PFSK-1 (cell line): ENCODE measurements around the gene SCUBE1.

Source experiments
- POLR2AphosphoS5 ChIP-seq: IDR thresholded peaks from 2 replicates; pipeline ENCODE4 v1.6.1; 2012; ENCODE audit warnings: low read depth, mild to moderate bottlenecking, control low read depth, low read length, moderate library complexity
- TF ChIP-seq, protein P1 (sequence below), 2 experiments: IDR thresholded peaks; 2 replicates each; pipeline versions ENCODE4 v1.6.1 to v1.8.0; 2011 to 2012; ENCODE audit warnings: low read depth in 2 of 2, low read length in 2 of 2, control low read depth in 1 of 2, inconsistent platforms in 1 of 2, mild to moderate bottlenecking in 1 of 2, moderate library complexity in 1 of 2; ENCODE audit not compliant: insufficient read depth in 1 of 2

DNA sequence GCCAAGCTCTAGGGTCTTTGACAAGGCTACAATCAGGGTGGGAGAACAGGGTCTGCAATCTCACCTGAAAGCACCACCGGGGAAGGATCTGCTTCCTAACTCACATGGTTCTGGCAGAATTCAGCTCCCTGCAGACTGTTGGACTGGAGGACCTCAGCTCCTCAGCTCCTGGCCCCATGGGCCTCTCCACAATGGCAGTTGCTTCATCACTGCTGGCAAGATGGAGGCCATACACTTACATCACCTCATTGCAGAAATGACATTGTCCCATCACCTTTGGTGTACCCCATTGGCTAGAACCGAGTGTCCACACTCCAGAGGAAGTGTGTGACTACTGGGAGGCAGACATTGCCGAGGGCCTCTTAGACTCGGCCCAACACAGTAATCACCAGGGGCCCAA is 47.7 kb upstream of the SCUBE1 start:
- TF ChIP-seq POLR2AphosphoS5 = no peak
- TF ChIP-seq, protein P1, sequence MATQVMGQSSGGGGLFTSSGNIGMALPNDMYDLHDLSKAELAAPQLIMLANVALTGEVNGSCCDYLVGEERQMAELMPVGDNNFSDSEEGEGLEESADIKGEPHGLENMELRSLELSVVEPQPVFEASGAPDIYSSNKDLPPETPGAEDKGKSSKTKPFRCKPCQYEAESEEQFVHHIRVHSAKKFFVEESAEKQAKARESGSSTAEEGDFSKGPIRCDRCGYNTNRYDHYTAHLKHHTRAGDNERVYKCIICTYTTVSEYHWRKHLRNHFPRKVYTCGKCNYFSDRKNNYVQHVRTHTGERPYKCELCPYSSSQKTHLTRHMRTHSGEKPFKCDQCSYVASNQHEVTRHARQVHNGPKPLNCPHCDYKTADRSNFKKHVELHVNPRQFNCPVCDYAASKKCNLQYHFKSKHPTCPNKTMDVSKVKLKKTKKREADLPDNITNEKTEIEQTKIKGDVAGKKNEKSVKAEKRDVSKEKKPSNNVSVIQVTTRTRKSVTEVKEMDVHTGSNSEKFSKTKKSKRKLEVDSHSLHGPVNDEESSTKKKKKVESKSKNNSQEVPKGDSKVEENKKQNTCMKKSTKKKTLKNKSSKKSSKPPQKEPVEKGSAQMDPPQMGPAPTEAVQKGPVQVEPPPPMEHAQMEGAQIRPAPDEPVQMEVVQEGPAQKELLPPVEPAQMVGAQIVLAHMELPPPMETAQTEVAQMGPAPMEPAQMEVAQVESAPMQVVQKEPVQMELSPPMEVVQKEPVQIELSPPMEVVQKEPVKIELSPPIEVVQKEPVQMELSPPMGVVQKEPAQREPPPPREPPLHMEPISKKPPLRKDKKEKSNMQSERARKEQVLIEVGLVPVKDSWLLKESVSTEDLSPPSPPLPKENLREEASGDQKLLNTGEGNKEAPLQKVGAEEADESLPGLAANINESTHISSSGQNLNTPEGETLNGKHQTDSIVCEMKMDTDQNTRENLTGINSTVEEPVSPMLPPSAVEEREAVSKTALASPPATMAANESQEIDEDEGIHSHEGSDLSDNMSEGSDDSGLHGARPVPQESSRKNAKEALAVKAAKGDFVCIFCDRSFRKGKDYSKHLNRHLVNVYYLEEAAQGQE (IDR thresholded peaks at IDR 0.05; ENCODE audit: insufficient read depth in 1 of 2, low read depth in 2 of 2, low read length in 2 of 2) = no peak
